ENCODE data around the gene BBS9.
A peak's percentile ranks its signal among the peaks of the same experiment; 100 is the strongest.

BBS9 gene

GRCh38 chr7:33100770-33101169 lies 28.6 kb upstream of the BBS9 start:
- no peaks in the 10 kb centered on the region for H3K27me3 ChIP-seq (replicated peaks; ENCODE audit: control insufficient read depth, insufficient read depth, low read length)
- no peaks in the 10 kb centered on the region for H3K9me3 ChIP-seq (ENCODE audit: control insufficient read depth, low read length)
- H3K36me3 ChIP-seq (ENCODE audit: control insufficient read depth, insufficient read depth, low read length, severe bottlenecking): peaks cover 64% of the 10 kb centered on the region
- no peak overlapping the region for H3K9ac ChIP-seq (ENCODE audit: low read length)
- H3K4me1 ChIP-seq (ENCODE audit: control insufficient read depth, insufficient read depth, low read length): peaks cover 10% of the 10 kb centered on the region
- no peak for DNase-seq (ENCODE audit: low read depth)
- no peak overlapping the region for H3K4me3 ChIP-seq (ENCODE audit: low read length)

GRCh38 chr7:33101906-33102305 lies 27.5 kb upstream of the BBS9 start:
- Histone ChIP-seq H3K9me3 (ENCODE audit: control insufficient read depth, low read length) (no peaks in the 10 kb centered on the region), H3K4me3 (ENCODE audit: low read length) (no peak overlapping the region), H3K9ac (ENCODE audit: low read length) (no peak overlapping the region), H3K36me3 (ENCODE audit: control insufficient read depth, insufficient read depth, low read length, severe bottlenecking) (peaks cover 53% of the 10 kb centered on the region), H3K27me3 (replicated peaks; ENCODE audit: control insufficient read depth, insufficient read depth, low read length) (no peaks in the 10 kb centered on the region), H3K4me1 (ENCODE audit: control insufficient read depth, insufficient read depth, low read length) (peaks cover 11% of the 10 kb centered on the region)
- peak; percentile 55 for DNase-seq (ENCODE audit: low read depth)

DNA sequence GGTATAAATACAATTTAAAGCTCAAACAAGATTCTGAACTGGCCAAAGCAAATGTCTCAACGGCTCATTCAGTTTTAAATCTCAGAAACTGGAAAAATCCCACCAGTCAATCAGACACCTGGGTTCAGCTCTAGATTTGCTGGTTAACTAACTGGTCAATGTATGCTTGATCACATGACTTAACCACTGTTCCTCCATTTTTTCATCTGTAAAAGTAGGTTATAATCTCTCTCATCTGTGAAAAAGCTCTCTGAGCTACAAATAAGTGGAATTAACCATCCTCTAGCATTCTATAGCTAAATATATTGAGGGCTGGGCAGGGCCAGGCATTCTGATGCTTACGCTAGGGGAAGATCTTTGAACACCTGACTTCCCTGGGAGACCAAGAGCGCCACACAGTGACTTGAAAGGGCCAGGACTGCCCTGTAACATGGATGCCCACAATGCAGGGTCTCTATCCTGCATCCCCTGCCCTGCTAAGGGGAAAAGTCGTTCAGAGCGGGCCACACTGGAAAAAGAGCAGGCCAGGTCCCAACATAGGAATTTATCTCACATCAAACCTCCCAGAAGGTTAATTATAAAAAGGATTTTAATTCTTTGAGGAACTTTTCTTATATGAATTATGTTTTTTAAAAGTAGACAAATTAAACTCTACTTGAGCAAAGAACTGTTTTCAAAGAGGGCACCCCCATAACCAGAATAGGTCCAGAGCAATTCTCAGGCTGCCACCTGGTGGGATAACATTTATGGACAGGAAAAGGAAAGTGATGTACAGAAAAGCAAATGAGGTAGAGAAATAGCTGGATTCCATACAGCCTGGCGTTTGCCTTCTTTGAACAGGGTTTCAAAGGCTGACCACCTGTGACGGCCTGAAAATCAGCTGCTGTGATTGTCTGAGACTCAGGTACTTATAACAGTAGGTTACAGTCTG lies 22.0 kb upstream of the BBS9 start:
- Histone ChIP-seq H3K36me3 (ENCODE audit: control insufficient read depth, insufficient read depth, low read length, severe bottlenecking) (peaks cover 12% of the 10 kb centered on the region), H3K4me3 (ENCODE audit: low read length) (peak overlapping the region; percentile 96), H3K9me3 (ENCODE audit: control insufficient read depth, low read length) (no peaks in the 10 kb centered on the region), H3K4me1 (ENCODE audit: control insufficient read depth, insufficient read depth, low read length) (peaks cover 23% of the 10 kb centered on the region), H3K9ac (ENCODE audit: low read length) (peak overlapping the region; percentile 93), H3K27me3 (replicated peaks; ENCODE audit: control insufficient read depth, insufficient read depth, low read length) (no peaks in the 10 kb centered on the region)
- DNase-seq (ENCODE audit: low read depth): peak; percentile 70

- no peak for DNase-seq (ENCODE audit: low read depth)
- H3K36me3 ChIP-seq (ENCODE audit: control insufficient read depth, insufficient read depth, low read length, severe bottlenecking): peaks cover under 1% of the 10 kb centered on the region
- H3K9me3 ChIP-seq (ENCODE audit: control insufficient read depth, low read length): no peaks in the 10 kb centered on the region
- no peaks in the 10 kb centered on the region for H3K27me3 ChIP-seq (replicated peaks; ENCODE audit: control insufficient read depth, insufficient read depth, low read length)
- H3K4me3 ChIP-seq (ENCODE audit: low read length): peak overlapping the region; percentile 96
- peaks cover 22% of the 10 kb centered on the region for H3K4me1 ChIP-seq (ENCODE audit: control insufficient read depth, insufficient read depth, low read length)
- H3K9ac ChIP-seq (ENCODE audit: low read length): peak overlapping the region; percentile 93
These were observed 20.8 kb upstream of the BBS9 start for GRCh38 chr7:33108554-33109004.

- Histone ChIP-seq H3K27me3 (replicated peaks; ENCODE audit: control insufficient read depth, insufficient read depth, low read length) (no peaks in the 10 kb centered on the region), H3K4me3 (ENCODE audit: low read length) (peak within 1 kb of the TSS; percentile 96), H3K36me3 (ENCODE audit: control insufficient read depth, insufficient read depth, low read length, severe bottlenecking) (no peaks in the 10 kb centered on the region), H3K9ac (ENCODE audit: low read length) (peak within 1 kb of the TSS; percentile 93), H3K9me3 (ENCODE audit: control insufficient read depth, low read length) (no peaks in the 10 kb centered on the region), H3K4me1 (ENCODE audit: control insufficient read depth, insufficient read depth, low read length) (peaks cover 22% of the 10 kb centered on the region)
- DNase-seq (ENCODE audit: low read depth): peak; percentile 92
These were observed 20.2 kb upstream of the BBS9 start, which contains the start of gene RP9 for GRCh38 chr7:33109005-33109757. Gene RP9 (minus strand): TSS chr7:33109404. CDS start chr7:33109372, 32 bp downstream.

DNA sequence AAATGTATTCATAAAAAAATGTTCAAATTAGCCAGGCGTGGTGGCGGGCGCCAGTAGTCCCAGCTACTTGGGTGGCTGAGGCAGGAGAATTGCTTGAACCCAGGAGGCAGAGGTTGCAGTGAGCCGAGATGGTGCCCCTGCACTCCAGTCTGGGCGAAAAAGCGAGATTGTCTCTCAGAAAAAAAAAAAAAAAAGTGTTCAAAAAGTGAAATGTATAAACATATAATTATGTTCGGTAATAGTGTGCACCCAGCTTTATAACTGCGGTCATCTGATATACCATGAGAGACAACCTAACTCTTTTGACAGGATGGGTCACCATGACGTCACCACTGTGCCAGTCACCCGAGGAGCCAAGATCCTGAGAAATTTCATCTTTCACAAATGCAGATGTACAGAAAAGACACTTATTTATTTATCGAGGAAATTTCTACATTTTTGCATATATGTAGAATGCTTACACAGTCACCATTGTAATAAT lies 19.6 kb upstream of the BBS9 start:
- H3K4me3 ChIP-seq (ENCODE audit: low read length): peak overlapping the region; percentile 96
- H3K36me3 ChIP-seq (ENCODE audit: control insufficient read depth, insufficient read depth, low read length, severe bottlenecking): no peaks in the 10 kb centered on the region
- no peaks in the 10 kb centered on the region for H3K27me3 ChIP-seq (replicated peaks; ENCODE audit: control insufficient read depth, insufficient read depth, low read length)
- peaks cover 27% of the 10 kb centered on the region for H3K4me1 ChIP-seq (ENCODE audit: control insufficient read depth, insufficient read depth, low read length)
- DNase-seq (ENCODE audit: low read depth): peak; percentile 39
- H3K9me3 ChIP-seq (ENCODE audit: control insufficient read depth, low read length): no peaks in the 10 kb centered on the region
- H3K9ac ChIP-seq (ENCODE audit: low read length): peak overlapping the region; percentile 68

DNA sequence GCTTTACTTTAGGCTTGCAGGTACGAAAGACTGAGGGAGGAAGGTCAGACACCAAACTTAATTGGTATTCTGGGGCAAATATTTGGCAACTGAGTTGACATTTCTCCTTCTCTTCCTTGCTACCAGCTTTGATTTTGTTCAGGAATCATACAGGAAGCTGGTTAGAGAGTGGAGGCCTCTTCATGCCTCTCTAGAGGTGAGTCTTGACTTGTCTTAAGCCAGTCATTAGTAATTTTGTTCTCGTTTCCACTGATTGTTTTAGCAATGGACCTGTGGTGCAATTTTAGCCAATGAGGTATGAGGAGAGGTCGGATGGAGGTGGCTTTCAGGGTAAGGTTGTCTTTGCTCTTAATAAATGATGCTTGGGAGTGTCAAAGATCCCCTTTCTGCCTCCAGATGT lies 17.8 kb upstream of the BBS9 start:
- no peak overlapping the region for H3K4me3 ChIP-seq (ENCODE audit: low read length)
- H3K9me3 ChIP-seq (ENCODE audit: control insufficient read depth, low read length): no peaks in the 10 kb centered on the region
- DNase-seq (ENCODE audit: low read depth): no peak
- H3K9ac ChIP-seq (ENCODE audit: low read length): no peak overlapping the region
- H3K36me3 ChIP-seq (ENCODE audit: control insufficient read depth, insufficient read depth, low read length, severe bottlenecking): no peaks in the 10 kb centered on the region
- peaks cover 32% of the 10 kb centered on the region for H3K4me1 ChIP-seq (ENCODE audit: control insufficient read depth, insufficient read depth, low read length)
- H3K27me3 ChIP-seq (replicated peaks; ENCODE audit: control insufficient read depth, insufficient read depth, low read length): no peaks in the 10 kb centered on the region

DNA sequence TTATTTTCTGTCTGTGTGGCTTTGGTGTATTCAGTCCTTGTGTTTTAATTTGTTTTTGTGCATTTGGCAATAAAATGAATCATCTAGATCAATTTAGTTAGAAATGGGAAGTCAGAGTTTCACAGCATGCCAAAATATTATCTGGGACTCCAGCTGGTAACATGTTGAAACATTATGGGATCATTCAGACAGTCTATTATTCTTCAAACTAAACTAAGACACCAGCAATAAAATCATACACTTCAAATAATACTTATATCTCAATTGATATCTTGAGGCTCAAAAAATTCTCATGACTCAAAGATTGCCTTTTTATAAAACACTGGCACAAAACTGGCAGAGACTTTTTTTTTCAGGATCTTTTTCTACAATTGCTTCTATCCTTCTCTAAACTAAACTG lies 14.4 kb upstream of the BBS9 start:
- no peaks in the 10 kb centered on the region for H3K27me3 ChIP-seq (replicated peaks; ENCODE audit: control insufficient read depth, insufficient read depth, low read length)
- H3K9ac ChIP-seq (ENCODE audit: low read length): no peak overlapping the region
- no peak for DNase-seq (ENCODE audit: low read depth)
- no peak overlapping the region for H3K4me3 ChIP-seq (ENCODE audit: low read length)
- peaks cover 11% of the 10 kb centered on the region for H3K4me1 ChIP-seq (ENCODE audit: control insufficient read depth, insufficient read depth, low read length)
- peaks cover 11% of the 10 kb centered on the region for H3K9me3 ChIP-seq (ENCODE audit: control insufficient read depth, low read length)
- H3K36me3 ChIP-seq (ENCODE audit: control insufficient read depth, insufficient read depth, low read length, severe bottlenecking): no peaks in the 10 kb centered on the region

DNA sequence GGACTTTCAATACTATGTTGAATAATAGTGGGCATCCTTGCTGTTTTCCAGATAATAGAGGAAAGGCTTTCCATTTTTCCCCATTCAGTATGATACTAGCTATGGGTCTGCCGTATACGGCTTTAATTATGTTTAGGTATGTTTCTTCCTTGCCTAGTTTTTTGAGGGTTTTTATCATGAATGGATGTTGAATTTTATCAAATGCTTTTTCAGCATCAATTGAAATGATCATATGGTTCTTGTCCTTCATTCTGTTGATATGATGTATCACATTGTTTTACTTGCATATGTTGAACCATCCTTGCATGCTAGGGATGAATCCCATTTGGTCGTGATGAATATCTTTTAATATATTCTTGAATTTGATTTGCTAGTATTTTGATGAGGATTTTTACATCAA lies 11.0 kb upstream of the BBS9 start:
- no peak for DNase-seq (ENCODE audit: low read depth)
- Histone ChIP-seq H3K4me3 (ENCODE audit: low read length) (no peak overlapping the region), H3K9ac (ENCODE audit: low read length) (no peak overlapping the region), H3K4me1 (ENCODE audit: control insufficient read depth, insufficient read depth, low read length) (peaks cover 10% of the 10 kb centered on the region), H3K9me3 (ENCODE audit: control insufficient read depth, low read length) (peaks cover 11% of the 10 kb centered on the region), H3K27me3 (replicated peaks; ENCODE audit: control insufficient read depth, insufficient read depth, low read length) (no peaks in the 10 kb centered on the region), H3K36me3 (ENCODE audit: control insufficient read depth, insufficient read depth, low read length, severe bottlenecking) (no peaks in the 10 kb centered on the region)

DNA sequence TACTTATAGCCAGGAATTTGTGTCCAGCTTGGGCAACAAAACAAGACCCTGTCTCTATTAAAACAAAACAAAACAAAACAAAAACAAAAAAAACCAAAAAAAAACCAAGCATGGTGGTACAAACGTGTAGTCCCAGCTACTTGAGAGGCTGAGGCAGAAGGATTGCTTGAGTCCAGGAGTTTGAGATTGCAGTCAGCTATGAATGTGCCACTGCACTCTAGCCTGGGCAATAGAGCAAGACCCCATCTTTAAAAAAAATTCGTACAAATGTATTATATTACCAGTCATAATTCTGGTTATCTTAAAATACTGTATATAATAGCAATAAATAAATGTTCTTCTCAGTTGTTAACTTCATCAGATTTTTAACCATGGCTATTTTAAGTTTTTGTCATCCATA lies 2.3 kb upstream of the BBS9 start:
- DNase-seq (ENCODE audit: low read depth): no peak
- no peak overlapping the region for H3K4me3 ChIP-seq (ENCODE audit: low read length)
- H3K4me1 ChIP-seq (ENCODE audit: control insufficient read depth, insufficient read depth, low read length): peaks cover 9% of the 10 kb centered on the region
- no peaks in the 10 kb centered on the region for H3K9me3 ChIP-seq (ENCODE audit: control insufficient read depth, low read length)
- H3K36me3 ChIP-seq (ENCODE audit: control insufficient read depth, insufficient read depth, low read length, severe bottlenecking): no peaks in the 10 kb centered on the region
- no peak overlapping the region for H3K9ac ChIP-seq (ENCODE audit: low read length)
- no peaks in the 10 kb centered on the region for H3K27me3 ChIP-seq (replicated peaks; ENCODE audit: control insufficient read depth, insufficient read depth, low read length)

DNA sequence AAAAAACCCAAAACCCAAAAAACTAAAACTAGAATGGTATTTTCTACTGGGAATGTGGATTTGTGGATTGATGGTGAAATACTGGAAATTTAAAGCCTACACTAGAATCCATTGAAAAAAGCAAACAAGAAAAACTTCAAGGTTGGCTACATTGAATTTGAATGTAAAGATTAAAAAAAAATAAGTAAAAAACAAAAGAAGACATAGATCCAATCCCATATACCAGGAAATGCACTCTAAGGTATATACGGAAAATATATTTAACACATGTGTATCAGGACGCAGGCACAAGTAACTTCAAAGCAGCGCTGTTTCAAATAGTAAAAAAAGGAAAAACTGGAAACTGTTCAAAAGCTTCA lies 754 bp upstream of the BBS9 start:
- H3K9me3 ChIP-seq (ENCODE audit: control insufficient read depth, low read length): peaks cover 1% of the 10 kb centered on the region
- peak overlapping the region; percentile 93 for H3K4me3 ChIP-seq (ENCODE audit: low read length)
- peaks cover 9% of the 10 kb centered on the region for H3K4me1 ChIP-seq (ENCODE audit: control insufficient read depth, insufficient read depth, low read length)
- H3K36me3 ChIP-seq (ENCODE audit: control insufficient read depth, insufficient read depth, low read length, severe bottlenecking): no peaks in the 10 kb centered on the region
- H3K9ac ChIP-seq (ENCODE audit: low read length): peak overlapping the region; percentile 85
- H3K27me3 ChIP-seq (replicated peaks; ENCODE audit: control insufficient read depth, insufficient read depth, low read length): no peaks in the 10 kb centered on the region
- DNase-seq (ENCODE audit: low read depth): no peak
